ENCODE results near the gene SLCO2A1.
"Not testable (repeated sequence)": the region's sequence is repeated elsewhere in the genome, so short reads cannot be mapped to it uniquely, and the experiment has no call there.

Gene SLCO2A1

GRCh38 chr3:134029734-134030378 lies at the start of gene SLCO2A1:
SLCO2A1 (minus strand) TSS chr3:134029925; CDS start chr3:134029802, 123 bp downstream.
- H3K4me1 Mint-ChIP-seq (ENCODE audit: low read depth) = peaks cover 5% of the 10 kb centered on the region
- no peaks in the 10 kb centered on the region for H3K9me3 Mint-ChIP-seq
- peak within 1 kb of the TSS; percentile 60 for H3K4me3 Mint-ChIP-seq
- no peak within 1 kb of the TSS for H3K27ac Mint-ChIP-seq
- H3K27me3 Mint-ChIP-seq = peaks cover 67% of the 10 kb centered on the region
- DNase-seq = no peak
- no peaks in the 10 kb centered on the region for H3K36me3 Mint-ChIP-seq (ENCODE audit: low read depth)

GRCh38 chr3:134079111-134079547 lies 49.4 kb upstream of the SLCO2A1 start:
- Mint-ChIP-seq H3K4me3 (no peak overlapping the region), H3K27me3 (peaks cover 4% of the 10 kb centered on the region), H3K4me1 (ENCODE audit: low read depth) (no peaks in the 10 kb centered on the region), H3K27ac (no peak overlapping the region), H3K9me3 (no peaks in the 10 kb centered on the region), H3K36me3 (ENCODE audit: low read depth) (no peaks in the 10 kb centered on the region)
- no peak for DNase-seq

GRCh38 chr3:134078169-134078831 lies 48.6 kb upstream of the SLCO2A1 start:
- no peaks in the 10 kb centered on the region for H3K36me3 Mint-ChIP-seq (ENCODE audit: low read depth)
- no peaks in the 10 kb centered on the region for H3K4me1 Mint-ChIP-seq (ENCODE audit: low read depth)
- peaks cover 4% of the 10 kb centered on the region for H3K27me3 Mint-ChIP-seq
- DNase-seq = no peak
- no peak overlapping the region for H3K4me3 Mint-ChIP-seq
- no peaks in the 10 kb centered on the region for H3K9me3 Mint-ChIP-seq
- no peak overlapping the region for H3K27ac Mint-ChIP-seq

- Mint-ChIP-seq H3K36me3 (ENCODE audit: low read depth) (no peaks in the 10 kb centered on the region), H3K4me3 (no peak overlapping the region), H3K9me3 (no peaks in the 10 kb centered on the region), H3K27me3 (peaks cover 4% of the 10 kb centered on the region), H3K4me1 (ENCODE audit: low read depth) (no peaks in the 10 kb centered on the region), H3K27ac (no peak overlapping the region)
- DNase-seq = no peak
Measured at GRCh38 chr3:134077649-134078161, 48.0 kb upstream of the SLCO2A1 start.

GRCh38 chr3:134076851-134077250 lies 47.1 kb upstream of the SLCO2A1 start:
- no peak for DNase-seq
- no peaks in the 10 kb centered on the region for H3K9me3 Mint-ChIP-seq
- H3K36me3 Mint-ChIP-seq (ENCODE audit: low read depth) = no peaks in the 10 kb centered on the region
- H3K4me1 Mint-ChIP-seq (ENCODE audit: low read depth) = no peaks in the 10 kb centered on the region
- H3K4me3 Mint-ChIP-seq = no peak overlapping the region
- H3K27ac Mint-ChIP-seq = no peak overlapping the region
- H3K27me3 Mint-ChIP-seq = peaks cover 4% of the 10 kb centered on the region

- H3K27me3 Mint-ChIP-seq = peaks cover 4% of the 10 kb centered on the region
- H3K36me3 Mint-ChIP-seq (ENCODE audit: low read depth) = no peaks in the 10 kb centered on the region
- no peak overlapping the region for H3K27ac Mint-ChIP-seq
Measured at GRCh38 chr3:134075846-134076245, 46.1 kb upstream of the SLCO2A1 start.

GRCh38 chr3:134075568-134075825 lies 45.8 kb upstream of the SLCO2A1 start:
- no peak for DNase-seq
- H3K27ac Mint-ChIP-seq = no peak overlapping the region
- no peaks in the 10 kb centered on the region for H3K9me3 Mint-ChIP-seq
- peaks cover 4% of the 10 kb centered on the region for H3K27me3 Mint-ChIP-seq
- no peaks in the 10 kb centered on the region for H3K36me3 Mint-ChIP-seq (ENCODE audit: low read depth)
- H3K4me1 Mint-ChIP-seq (ENCODE audit: low read depth) = no peaks in the 10 kb centered on the region
- no peak overlapping the region for H3K4me3 Mint-ChIP-seq

More at GRCh38 chr3:134075846-134076245, 46.1 kb upstream of the SLCO2A1 start:
- no peak for DNase-seq
- no peaks in the 10 kb centered on the region for H3K9me3 Mint-ChIP-seq
- H3K4me3 Mint-ChIP-seq = no peak overlapping the region
- H3K4me1 Mint-ChIP-seq (ENCODE audit: low read depth) = no peaks in the 10 kb centered on the region

GRCh38 chr3:134074790-134075567 lies 45.3 kb upstream of the SLCO2A1 start:
- Mint-ChIP-seq H3K4me3 (no peak overlapping the region), H3K27ac (no peak overlapping the region), H3K27me3 (peaks cover 4% of the 10 kb centered on the region), H3K36me3 (ENCODE audit: low read depth) (no peaks in the 10 kb centered on the region), H3K9me3 (no peaks in the 10 kb centered on the region), H3K4me1 (ENCODE audit: low read depth) (no peaks in the 10 kb centered on the region)
- no peak for DNase-seq

GRCh38 chr3:134074001-134074789 lies 44.5 kb upstream of the SLCO2A1 start:
- H3K27ac Mint-ChIP-seq = no peak overlapping the region
- no peaks in the 10 kb centered on the region for H3K4me1 Mint-ChIP-seq (ENCODE audit: low read depth)
- no peak for DNase-seq
- H3K4me3 Mint-ChIP-seq = no peak overlapping the region
- no peaks in the 10 kb centered on the region for H3K9me3 Mint-ChIP-seq
- H3K27me3 Mint-ChIP-seq = peaks cover 4% of the 10 kb centered on the region
- no peaks in the 10 kb centered on the region for H3K36me3 Mint-ChIP-seq (ENCODE audit: low read depth)

GRCh38 chr3:134073583-134073945 lies 43.8 kb upstream of the SLCO2A1 start:
- DNase-seq = no peak
- no peaks in the 10 kb centered on the region for H3K4me1 Mint-ChIP-seq (ENCODE audit: low read depth)
- no peak overlapping the region for H3K27ac Mint-ChIP-seq
- H3K36me3 Mint-ChIP-seq (ENCODE audit: low read depth) = no peaks in the 10 kb centered on the region
- H3K4me3 Mint-ChIP-seq = no peak overlapping the region
- peaks cover 4% of the 10 kb centered on the region for H3K27me3 Mint-ChIP-seq
- H3K9me3 Mint-ChIP-seq = no peaks in the 10 kb centered on the region

- Mint-ChIP-seq H3K36me3 (ENCODE audit: low read depth) (no peaks in the 10 kb centered on the region), H3K9me3 (no peaks in the 10 kb centered on the region), H3K27ac (no peak overlapping the region), H3K27me3 (peaks cover 2% of the 10 kb centered on the region), H3K4me1 (ENCODE audit: low read depth) (no peaks in the 10 kb centered on the region), H3K4me3 (no peak overlapping the region)
- no peak for DNase-seq
Measured at GRCh38 chr3:134072881-134073582, 43.3 kb upstream of the SLCO2A1 start.

- H3K27me3 Mint-ChIP-seq; H3K27ac Mint-ChIP-seq; H3K4me1 Mint-ChIP-seq (ENCODE audit: low read depth); DNase-seq; H3K36me3 Mint-ChIP-seq (ENCODE audit: low read depth); H3K4me3 Mint-ChIP-seq; H3K9me3 Mint-ChIP-seq: not testable (repeated sequence)
Measured at GRCh38 chr3:134070281-134070680, 40.6 kb upstream of the SLCO2A1 start.

GRCh38 chr3:134068429-134068828 lies 38.7 kb upstream of the SLCO2A1 start:
- no peak overlapping the region for H3K27ac Mint-ChIP-seq
- DNase-seq = no peak
- no peak overlapping the region for H3K4me3 Mint-ChIP-seq
- H3K9me3 Mint-ChIP-seq = no peaks in the 10 kb centered on the region
- H3K27me3 Mint-ChIP-seq = no peaks in the 10 kb centered on the region
- H3K36me3 Mint-ChIP-seq (ENCODE audit: low read depth) = no peaks in the 10 kb centered on the region
- H3K4me1 Mint-ChIP-seq (ENCODE audit: low read depth) = no peaks in the 10 kb centered on the region
